Cerebellar cortex (tissue), 1 donor: ENCODE measurements around the gene MUC2.
A peak's percentile ranks its signal among the peaks of the same experiment; 100 is the strongest.

Experiments
- DNase-seq: peaks from one replicate; pipeline ENCODE4 v3.0.0-alpha.2; 2015; ENCODE audit warnings: low spot score

Gene MUC2

GRCh38 chr11:1051356-1052132 is 23.1 kb upstream of the MUC2 start:
- DNase-seq = no peak

GRCh38 chr11:1052133-1053011 is 22.3 kb upstream of the MUC2 start:
- DNase-seq = no peak

GRCh38 chr11:1053121-1053901 is 21.4 kb upstream of the MUC2 start:
- DNase-seq = no peak

- DNase-seq = peak; percentile 70
These were observed 20.2 kb upstream of the MUC2 start for GRCh38 chr11:1054143-1055108.

- DNase-seq = no peak
These were observed 19.5 kb upstream of the MUC2 start for GRCh38 chr11:1055109-1055703.

GRCh38 chr11:1055990-1056771 is 18.5 kb upstream of the MUC2 start:
- DNase-seq = no peak

GRCh38 chr11:1057806-1058205 is 16.9 kb upstream of the MUC2 start:
- DNase-seq = no peak

GRCh38 chr11:1059759-1060158 is 14.9 kb upstream of the MUC2 start:
- no peak for DNase-seq

- no peak for DNase-seq
These were observed 14.3 kb upstream of the MUC2 start for GRCh38 chr11:1060410-1060809.

GRCh38 chr11:1060852-1061616 is 13.6 kb upstream of the MUC2 start:
- DNase-seq = no peak

GRCh38 chr11:1062075-1062820 is 12.4 kb upstream of the MUC2 start:
- DNase-seq = no peak

- no peak for DNase-seq
These were observed 10.5 kb upstream of the MUC2 start for GRCh38 chr11:1064167-1064566.

GRCh38 chr11:1067812-1068496 is 6.7 kb upstream of the MUC2 start:
- no peak for DNase-seq

GRCh38 chr11:1069740-1070139 is 4.9 kb upstream of the MUC2 start:
- no peak for DNase-seq

- DNase-seq = no peak
These were observed 3.8 kb upstream of the MUC2 start for GRCh38 chr11:1070594-1071462.

GRCh38 chr11:1071571-1072115 is 3.0 kb upstream of the MUC2 start:
- no peak for DNase-seq
